KMS-11 (cell line): ENCODE results near the gene PLK3.
"Not testable (repeated sequence)": the region's sequence is repeated elsewhere in the genome, so short reads cannot be mapped to it uniquely, and the experiment has no call there.

Source experiments
- H2AFZ ChIP-seq: fragments of 200-600 bp; sonication (generic); 2 replicates; pipeline ENCODE4 v1.6.1; 2016; ENCODE audit warnings: antibody characterized with exemption, mixed run types, low read depth
- H3K27ac ChIP-seq: fragments of 200-600 bp; sonication (generic); 2 replicates; pipeline ENCODE4 v1.6.1; 2016; ENCODE audit warnings: mild to moderate bottlenecking, mixed run types
- H3K27me3 ChIP-seq: fragments of 200-600 bp; sonication (generic); 2 replicates; pipeline ENCODE4 v1.6.1; 2017; ENCODE audit warnings: mild to moderate bottlenecking, low read depth, mixed run types, moderate library complexity; ENCODE audit not compliant: insufficient read depth
- H3K36me3 ChIP-seq: fragments of 200-600 bp; sonication (generic); 2 replicates; pipeline ENCODE4 v1.6.1; 2017; ENCODE audit warnings: mild to moderate bottlenecking, mixed run types; ENCODE audit not compliant: insufficient read depth
- H3K4me1 ChIP-seq: fragments of 200-600 bp; sonication (generic); 2 replicates; pipeline ENCODE4 v1.6.1; 2016; ENCODE audit warnings: mild to moderate bottlenecking, low read depth, mixed run types; ENCODE audit not compliant: poor library complexity, severe bottlenecking
- H3K4me2 ChIP-seq: fragments of 200-600 bp; sonication (generic); 2 replicates; pipeline ENCODE4 v1.7.0; 2016; ENCODE audit warnings: mild to moderate bottlenecking, mixed run types
- H3K4me3 ChIP-seq: fragments of 200-600 bp; sonication (generic); IDR thresholded peaks from 2 replicates; pipeline ENCODE4 v1.6.1; 2017; ENCODE audit warnings: low read depth, low read length, mixed read lengths; ENCODE audit not compliant: insufficient read depth
- H3K79me2 ChIP-seq: fragments of 200-600 bp; sonication (generic); 2 replicates; pipeline ENCODE4 v1.6.1; 2016; ENCODE audit warnings: low read depth, mixed run types; ENCODE audit not compliant: insufficient read depth
- H3K9ac ChIP-seq: fragments of 200-600 bp; sonication (generic); 2 replicates; pipeline ENCODE4 v1.6.1; 2016; ENCODE audit warnings: mild to moderate bottlenecking, mixed run types
- H4K20me1 ChIP-seq: fragments of 200-600 bp; sonication (generic); 2 replicates; pipeline ENCODE4 v1.6.1; 2016; ENCODE audit warnings: mild to moderate bottlenecking, mixed run types; ENCODE audit not compliant: insufficient read depth
- CTCF ChIP-seq: fragments of 200-600 bp; sonication (generic); conservative IDR thresholded peaks from 2 replicates; pipeline ENCODE4 v1.6.1; 2017; ENCODE audit warnings: low read depth, mild to moderate bottlenecking, antibody characterized with exemption, low read length, moderate library complexity, mixed read lengths

PLK3 gene

GRCh38 chr1:44812822-44813543 lies 12.8 kb downstream of the PLK3 start:
- H3K36me3 ChIP-seq: no peaks in the 10 kb centered on the region
- no peak overlapping the region for H3K27ac ChIP-seq
- peaks cover 43% of the 10 kb centered on the region for H3K4me1 ChIP-seq
- H3K27me3 ChIP-seq: no peaks in the 10 kb centered on the region
- H3K79me2 ChIP-seq: no peaks in the 10 kb centered on the region
- no peak overlapping the region for H3K4me2 ChIP-seq
- TF ChIP-seq CTCF: no peak
- H3K4me3 ChIP-seq: no peak overlapping the region
- H4K20me1 ChIP-seq: no peaks in the 10 kb centered on the region
- H2AFZ ChIP-seq: no peak overlapping the region
- no peak overlapping the region for H3K9ac ChIP-seq

GRCh38 chr1:44815926-44816325 lies 15.7 kb downstream of the PLK3 start:
- not testable (repeated sequence) for H3K27ac ChIP-seq, H4K20me1 ChIP-seq, H3K36me3 ChIP-seq, H3K27me3 ChIP-seq, H3K4me2 ChIP-seq, H3K79me2 ChIP-seq, H3K4me3 ChIP-seq, H2AFZ ChIP-seq, H3K9ac ChIP-seq
- peaks cover 29% of the 10 kb centered on the region for H3K4me1 ChIP-seq

- no peak overlapping the region for H3K27ac ChIP-seq
- H3K4me3 ChIP-seq: no peak overlapping the region
- no peak for TF ChIP-seq CTCF
- no peak overlapping the region for H2AFZ ChIP-seq
- H3K27me3 ChIP-seq: no peaks in the 10 kb centered on the region
- H3K79me2 ChIP-seq: no peaks in the 10 kb centered on the region
- no peak overlapping the region for H3K4me2 ChIP-seq
- H4K20me1 ChIP-seq: no peaks in the 10 kb centered on the region
- no peak overlapping the region for H3K9ac ChIP-seq
- no peaks in the 10 kb centered on the region for H3K36me3 ChIP-seq
- peaks cover 17% of the 10 kb centered on the region for H3K4me1 ChIP-seq
These were observed 17.1 kb downstream of the PLK3 start for GRCh38 chr1:44817307-44817706.

- Histone ChIP-seq H3K9ac (no peak overlapping the region), H3K36me3 (no peaks in the 10 kb centered on the region), H3K27ac (peak overlapping the region; percentile 98; the same call in 1 of the 2 replicates), H4K20me1 (no peaks in the 10 kb centered on the region), H3K4me3 (no peak overlapping the region), H3K4me2 (no peak overlapping the region; the same call in 1 of the 2 replicates), H3K27me3 (no peaks in the 10 kb centered on the region), H3K4me1 (peaks cover 17% of the 10 kb centered on the region), H2AFZ (no peak overlapping the region), H3K79me2 (no peaks in the 10 kb centered on the region)
- no peak for TF ChIP-seq CTCF
These were observed 17.8 kb downstream of the PLK3 start for GRCh38 chr1:44817771-44818495.

GRCh38 chr1:44819196-44819607 lies 19.0 kb downstream of the PLK3 start:
- Histone ChIP-seq H4K20me1 (no peaks in the 10 kb centered on the region), H3K4me1 (peaks cover 17% of the 10 kb centered on the region), H3K9ac (peak overlapping the region; percentile 92; the same call in 1 of the 2 replicates), H3K27me3 (no peaks in the 10 kb centered on the region), H3K4me3 (no peak overlapping the region), H3K79me2 (no peaks in the 10 kb centered on the region), H2AFZ (peak overlapping the region; percentile 70), H3K36me3 (no peaks in the 10 kb centered on the region), H3K4me2 (peak overlapping the region; percentile 72), H3K27ac (peak overlapping the region; percentile 98)
- no peak for TF ChIP-seq CTCF
